Esophagus squamous epithelium (tissue), 5 donors: Measurements from ENCODE around the gene SYNE3. TPM values are rescaled to one million over a fixed set of nuclear protein-coding genes. Genes with fewer than 3 reads are reported as not detected.

Experiments used
- DNase-seq: peaks from one replicate; lab custom pipeline; 2025; lab: John Stamatoyannopoulos, UW
- H3K27ac ChIP-seq, 4 donors: fragments of 200-600 bp; sonication (generic); one replicate each; pipeline ENCODE4 v1.5.1; 2016 to 2019; ENCODE audit warnings: mild to moderate bottlenecking in 1 of 4
- H3K27me3 ChIP-seq, 4 donors: fragments of 200-600 bp; sonication (generic); 1 replicate in 3 of 4; 2 replicates in 1 of 4; pipeline versions ENCODE4 v1.5.1 to v1.6.0; 2017 to 2021; ENCODE audit warnings: antibody characterized with exemption in 1 of 4
- H3K36me3 ChIP-seq, 3 donors: fragments of 200-600 bp; sonication (generic); one replicate each; pipeline ENCODE4 v1.5.1; 2016 to 2019
- H3K4me1 ChIP-seq, 3 donors: fragments of 200-600 bp; sonication (generic); one replicate each; pipeline ENCODE4 v1.5.1; 2017 to 2019
- H3K4me3 ChIP-seq, 4 donors: fragments of 200-600 bp; sonication (generic); 1 replicate in 3 of 4; 2 replicates in 1 of 4; pipeline ENCODE4 v1.5.1; 2016 to 2019; ENCODE audit warnings: mild to moderate bottlenecking in 2 of 4, moderate library complexity in 1 of 4
- H3K9me3 ChIP-seq, 3 donors: fragments of 200-600 bp; sonication (generic); one replicate each; pipeline ENCODE4 v1.5.1; 2016 to 2019
- POLR2A ChIP-seq, 4 donors: fragments of 450-650 bp; IDR thresholded peaks; one replicate each; pipeline ENCODE4 v1.6.1; 2017; ENCODE audit warnings: antibody characterized with exemption in 4 of 4, mild to moderate bottlenecking in 4 of 4, moderate library complexity in 3 of 4
- WGBS, 2 donors: methylation state at CpG; one replicate each; pipeline ENCODE4 v1.1.5; 2018; 5-methylcytosine and 5-hydroxymethylcytosine counted together
- intact Hi-C: fragments of 100-400 bp; cut with DNase I; formaldehyde crosslinking; loops from one replicate; pipeline ENCODE4 v1.15.0; 2022
- total RNA-seq, 4 donors: library from RNA; depleted of rRNA; stranded (reverse); fragments of >200 nt; gene quantifications; one replicate each; pipeline ENCODE4 v1.1.0, GENCODE V29; 2016
- TF ChIP-seq, protein P1 (sequence below), 6 experiments: fragments of 450-650 bp in 4 of 6; fragments of 200-600 bp in 2 of 6; sonication (generic) in 2 of 6; IDR thresholded peaks; one replicate each; pipeline ENCODE4 v1.5.1; 2016 to 2019; ENCODE audit warnings: antibody characterized with exemption in 6 of 6, mild to moderate bottlenecking in 4 of 6, moderate library complexity in 4 of 6
- donor health status: DM: yes; HTN: yes; CAD: no.

Gene SYNE3
- total RNA-seq, 4 donors from 2014 or later, result 1.5 to 11.6 (median 5.5) TPM

DNA sequence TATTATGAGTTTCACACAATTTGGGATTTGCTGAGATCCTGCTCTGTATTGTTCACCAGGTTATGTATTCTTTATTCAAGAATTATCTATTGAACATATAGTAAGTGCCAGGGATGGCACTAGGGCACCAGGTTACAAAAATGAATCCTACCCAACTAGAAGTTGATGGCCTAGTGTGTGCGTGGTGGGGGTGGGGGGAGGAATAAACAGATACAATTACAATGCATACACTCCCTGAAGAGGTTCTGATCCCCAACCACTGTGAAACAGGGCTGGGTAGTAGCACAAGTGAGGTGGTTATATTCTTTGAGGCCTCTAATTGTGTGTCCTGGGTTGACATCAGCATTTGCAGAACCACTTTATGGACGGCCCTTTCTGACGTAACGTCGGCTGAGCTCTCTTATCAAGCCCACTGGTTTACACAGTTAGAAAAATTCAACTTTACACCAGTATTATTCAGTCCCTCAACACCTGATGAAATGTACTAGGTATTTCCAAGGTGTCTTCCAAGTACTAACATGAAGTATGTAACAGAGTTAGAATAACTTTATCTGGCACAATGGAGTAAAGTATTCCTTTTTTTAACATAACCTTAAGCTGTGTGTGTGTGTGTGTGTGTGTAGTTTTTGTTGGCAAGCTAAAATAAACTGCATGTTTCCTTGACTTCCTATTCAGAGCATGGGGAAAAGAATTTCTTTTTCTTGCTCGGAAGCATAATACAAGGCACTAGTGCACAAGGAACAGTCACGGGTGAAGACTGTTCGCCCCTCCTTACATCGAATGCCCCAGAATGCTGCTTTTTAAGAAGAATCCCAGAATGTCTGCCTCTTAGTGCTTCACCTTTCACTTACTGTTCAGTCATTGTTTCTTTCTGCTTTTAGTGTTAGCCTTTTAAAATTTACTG, 10.3 kb upstream of the SYNE3 start:
- Histone ChIP-seq H3K4me1 (peaks cover 18 to 74% (median 23%) of the 10 kb centered on the region in 3 donors), H3K9me3 (no peaks in the 10 kb centered on the region), H3K4me3 (no peak overlapping the region), H3K27ac (peak overlapping the region in 3 of 4 donors; percentile 65 to 76 (median 67)), H3K27me3 (no peaks in the 10 kb centered on the region), H3K36me3 (peaks cover 0 to 8% (median 0%) of the 10 kb centered on the region in 3 donors)
- DNase-seq, result no peak
- 55 to 68% methylated on average over 8 to 9 of the region's 9 CpGs for WGBS, 2 donors
- intact Hi-C loops, result loop anchor here (5.0 kb wide), 1 partner anchor 84 kb away; no protein-coding TSS in a partner anchor
- TF ChIP-seq POLR2A (IDR thresholded peaks at IDR 0.05), result no peak
- TF ChIP-seq, protein P1, sequence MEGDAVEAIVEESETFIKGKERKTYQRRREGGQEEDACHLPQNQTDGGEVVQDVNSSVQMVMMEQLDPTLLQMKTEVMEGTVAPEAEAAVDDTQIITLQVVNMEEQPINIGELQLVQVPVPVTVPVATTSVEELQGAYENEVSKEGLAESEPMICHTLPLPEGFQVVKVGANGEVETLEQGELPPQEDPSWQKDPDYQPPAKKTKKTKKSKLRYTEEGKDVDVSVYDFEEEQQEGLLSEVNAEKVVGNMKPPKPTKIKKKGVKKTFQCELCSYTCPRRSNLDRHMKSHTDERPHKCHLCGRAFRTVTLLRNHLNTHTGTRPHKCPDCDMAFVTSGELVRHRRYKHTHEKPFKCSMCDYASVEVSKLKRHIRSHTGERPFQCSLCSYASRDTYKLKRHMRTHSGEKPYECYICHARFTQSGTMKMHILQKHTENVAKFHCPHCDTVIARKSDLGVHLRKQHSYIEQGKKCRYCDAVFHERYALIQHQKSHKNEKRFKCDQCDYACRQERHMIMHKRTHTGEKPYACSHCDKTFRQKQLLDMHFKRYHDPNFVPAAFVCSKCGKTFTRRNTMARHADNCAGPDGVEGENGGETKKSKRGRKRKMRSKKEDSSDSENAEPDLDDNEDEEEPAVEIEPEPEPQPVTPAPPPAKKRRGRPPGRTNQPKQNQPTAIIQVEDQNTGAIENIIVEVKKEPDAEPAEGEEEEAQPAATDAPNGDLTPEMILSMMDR (IDR thresholded peaks at IDR 0.05), result no peak

DNA sequence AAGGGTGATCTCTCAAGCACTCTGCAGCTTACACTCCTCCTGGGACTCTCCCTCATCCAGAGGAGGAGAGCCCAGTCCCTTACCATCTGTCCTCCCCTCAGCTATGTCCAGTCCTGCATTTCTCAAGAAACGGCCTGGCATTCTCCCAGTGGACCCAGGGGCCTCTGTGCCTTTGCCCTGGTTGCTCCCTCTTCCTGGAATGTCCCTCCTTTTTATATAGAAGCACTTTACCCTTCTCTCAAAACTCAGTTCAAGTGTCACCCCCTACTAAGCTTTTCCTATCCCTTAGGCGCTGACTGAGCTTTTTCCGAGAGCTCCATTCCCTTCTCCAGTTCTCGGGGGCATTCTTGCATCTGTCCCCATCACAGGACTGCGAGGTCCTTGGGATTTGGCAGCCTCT, 9.5 kb upstream of the SYNE3 start:
- DNase-seq, result no peak
- H3K4me3 ChIP-seq, result no peak overlapping the region
- intact Hi-C loops, result loop anchor here (5.0 kb wide), 1 partner anchor 84 kb away; no protein-coding TSS in a partner anchor
- TF ChIP-seq, protein P1 (IDR thresholded peaks at IDR 0.05), result no peak
- no peaks in the 10 kb centered on the region for H3K27me3 ChIP-seq
- peak overlapping the region in 1 of 4 donors; percentile 76 for H3K27ac ChIP-seq
- H3K9me3 ChIP-seq, result no peaks in the 10 kb centered on the region
- peaks cover 12 to 71% (median 16%) of the 10 kb centered on the region in 3 donors for H3K4me1 ChIP-seq
- WGBS, 2 donors, result 73 to 75% methylated on average over 5 of the region's 5 CpGs
- H3K36me3 ChIP-seq, result peaks cover 0 to 8% (median 0%) of the 10 kb centered on the region in 3 donors

DNA sequence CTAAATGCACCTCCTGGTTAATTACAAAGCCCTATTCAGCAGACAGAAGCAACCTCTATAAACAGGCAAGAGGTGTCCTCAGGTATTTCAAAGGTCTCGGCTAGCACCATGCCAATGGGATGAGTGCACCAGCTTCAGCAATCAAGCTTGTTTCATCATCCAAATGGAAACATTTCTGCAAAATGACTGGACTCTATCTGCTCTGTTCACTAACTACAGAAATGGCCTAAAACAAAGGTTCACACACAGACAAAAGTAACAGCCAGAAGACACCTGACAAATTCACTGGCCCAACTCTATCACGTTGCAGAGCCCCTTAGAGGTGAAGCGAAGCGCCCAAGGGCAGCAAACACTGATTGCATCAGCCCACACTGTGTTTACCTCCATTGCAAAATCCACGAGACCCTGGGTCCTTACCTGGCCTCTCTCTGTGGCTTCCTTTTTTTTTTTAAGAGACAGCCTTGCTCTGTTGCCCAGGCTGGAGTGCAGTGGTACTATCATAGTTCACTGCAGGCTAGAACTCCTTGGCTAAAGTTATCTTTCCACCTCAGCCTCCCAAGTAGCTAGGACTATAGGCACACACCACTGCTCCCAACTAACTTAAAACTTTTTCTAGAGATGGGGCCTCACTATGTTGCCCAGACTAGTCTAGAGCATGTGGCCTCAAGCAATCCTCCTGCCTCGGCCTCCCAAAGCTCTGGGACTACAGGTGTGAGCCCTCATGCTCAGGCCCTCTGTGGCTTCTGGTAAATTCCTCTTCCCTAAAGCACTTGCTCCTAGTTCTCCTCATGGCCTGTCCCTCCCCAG, 8.5 kb upstream of the SYNE3 start:
- H3K27ac ChIP-seq, result no peak overlapping the region
- H3K4me3 ChIP-seq, result no peak overlapping the region
- no peak for TF ChIP-seq POLR2A (IDR thresholded peaks at IDR 0.05)
- TF ChIP-seq, protein P1 (IDR thresholded peaks at IDR 0.05), result no peak
- no peaks in the 10 kb centered on the region for H3K9me3 ChIP-seq
- DNase-seq, result no peak
- no peaks in the 10 kb centered on the region for H3K27me3 ChIP-seq
- WGBS, 2 donors, result 79% methylated on average over 6 of the region's 6 CpGs
- peaks cover 0 to 8% (median 0%) of the 10 kb centered on the region in 3 donors for H3K36me3 ChIP-seq
- H3K4me1 ChIP-seq, result peaks cover 12 to 70% (median 20%) of the 10 kb centered on the region in 3 donors
- intact Hi-C loops, result loop anchor here (5.0 kb wide), 1 partner anchor 83 kb away; no protein-coding TSS in a partner anchor

DNA sequence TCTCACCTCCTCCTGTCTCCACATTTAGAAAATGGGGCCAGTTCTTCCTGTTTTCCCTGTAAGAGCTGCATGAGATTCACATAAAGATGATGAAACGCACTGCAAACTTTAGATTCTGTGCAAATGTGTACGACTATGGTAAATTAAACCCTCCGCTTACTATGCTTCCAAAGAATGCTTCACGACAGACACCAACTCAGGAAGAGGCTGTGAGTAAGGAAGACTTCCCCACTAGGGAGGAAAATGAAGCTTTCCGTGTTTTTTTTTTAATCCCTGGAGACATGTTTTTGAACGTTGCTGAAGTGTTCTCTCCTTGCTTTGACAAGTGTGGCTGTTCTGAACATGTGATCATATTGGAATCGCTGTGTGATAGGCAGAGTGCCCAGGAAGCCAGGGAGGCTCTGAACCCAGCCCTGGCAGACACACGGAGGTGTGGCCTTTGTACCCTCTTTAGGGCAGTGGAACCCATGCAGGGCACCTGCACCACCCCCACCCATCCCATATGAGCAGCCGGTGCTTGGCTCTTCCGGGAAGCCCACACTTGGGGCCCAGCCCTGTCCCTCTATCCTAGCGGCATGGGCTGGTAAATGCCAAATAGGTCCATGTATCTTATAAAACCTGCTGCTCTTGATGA, 7.5 kb upstream of the SYNE3 start:
- Histone ChIP-seq H3K27ac (peak overlapping the region in 3 of 4 donors; percentile 11 to 64 (median 43)), H3K4me3 (peak overlapping the region in 1 of 4 donors; percentile 37), H3K36me3 (peaks cover 0 to 4% (median 0%) of the 10 kb centered on the region in 3 donors), H3K27me3 (no peaks in the 10 kb centered on the region), H3K9me3 (no peaks in the 10 kb centered on the region), H3K4me1 (peaks cover 22 to 77% (median 28%) of the 10 kb centered on the region in 3 donors)
- TF ChIP-seq POLR2A (IDR thresholded peaks at IDR 0.05), result no peak
- TF ChIP-seq, protein P1 (IDR thresholded peaks at IDR 0.05), result peak in 1 of 6 experiments; percentile 27
- 20 to 35% methylated on average over 6 to 11 of the region's 11 CpGs for WGBS, 2 donors
- no peak for DNase-seq
- intact Hi-C loops, result no loop called here
